Measurements from ENCODE around the gene MBD5. TPM values are rescaled to one million over a fixed set of nuclear protein-coding genes. Genes with fewer than 3 reads are reported as not detected.

MBD5 gene
- total RNA-seq, 1 donor from 2014 or later, result 42.1 TPM

GRCh38 chr2:148487439-148487838 is 466.5 kb downstream of the MBD5 start:
- H3K27ac ChIP-seq, result no peak overlapping the region
- DNase-seq (no peak), ATAC-seq (no peak)
- H3K4me3 ChIP-seq, result no peak overlapping the region
- H3K27me3 ChIP-seq, result no peaks in the 10 kb centered on the region
- H3K9me3 ChIP-seq, result no peaks in the 10 kb centered on the region
- intact Hi-C loops (cut with DNase I), result no loop called here
- no peaks in the 10 kb centered on the region for H3K36me3 ChIP-seq
- TF ChIP-seq, protein P1, sequence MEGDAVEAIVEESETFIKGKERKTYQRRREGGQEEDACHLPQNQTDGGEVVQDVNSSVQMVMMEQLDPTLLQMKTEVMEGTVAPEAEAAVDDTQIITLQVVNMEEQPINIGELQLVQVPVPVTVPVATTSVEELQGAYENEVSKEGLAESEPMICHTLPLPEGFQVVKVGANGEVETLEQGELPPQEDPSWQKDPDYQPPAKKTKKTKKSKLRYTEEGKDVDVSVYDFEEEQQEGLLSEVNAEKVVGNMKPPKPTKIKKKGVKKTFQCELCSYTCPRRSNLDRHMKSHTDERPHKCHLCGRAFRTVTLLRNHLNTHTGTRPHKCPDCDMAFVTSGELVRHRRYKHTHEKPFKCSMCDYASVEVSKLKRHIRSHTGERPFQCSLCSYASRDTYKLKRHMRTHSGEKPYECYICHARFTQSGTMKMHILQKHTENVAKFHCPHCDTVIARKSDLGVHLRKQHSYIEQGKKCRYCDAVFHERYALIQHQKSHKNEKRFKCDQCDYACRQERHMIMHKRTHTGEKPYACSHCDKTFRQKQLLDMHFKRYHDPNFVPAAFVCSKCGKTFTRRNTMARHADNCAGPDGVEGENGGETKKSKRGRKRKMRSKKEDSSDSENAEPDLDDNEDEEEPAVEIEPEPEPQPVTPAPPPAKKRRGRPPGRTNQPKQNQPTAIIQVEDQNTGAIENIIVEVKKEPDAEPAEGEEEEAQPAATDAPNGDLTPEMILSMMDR (IDR thresholded peaks at IDR 0.05), result no peak
- H3K4me1 ChIP-seq, result no peaks in the 10 kb centered on the region

GRCh38 chr2:148490840-148491439 is 470.0 kb downstream of the MBD5 start:
- no peak for ATAC-seq
- no peaks in the 10 kb centered on the region for H3K9me3 ChIP-seq
- TF ChIP-seq, protein P1 (IDR thresholded peaks at IDR 0.05), result no peak
- H3K4me3 ChIP-seq, result no peak overlapping the region
- no peaks in the 10 kb centered on the region for H3K27me3 ChIP-seq
- H3K36me3 ChIP-seq, result no peaks in the 10 kb centered on the region
- no peaks in the 10 kb centered on the region for H3K4me1 ChIP-seq
- DNase-seq, result no peak
- H3K27ac ChIP-seq, result no peak overlapping the region
- intact Hi-C loops (cut with DNase I), result no loop called here

DNA sequence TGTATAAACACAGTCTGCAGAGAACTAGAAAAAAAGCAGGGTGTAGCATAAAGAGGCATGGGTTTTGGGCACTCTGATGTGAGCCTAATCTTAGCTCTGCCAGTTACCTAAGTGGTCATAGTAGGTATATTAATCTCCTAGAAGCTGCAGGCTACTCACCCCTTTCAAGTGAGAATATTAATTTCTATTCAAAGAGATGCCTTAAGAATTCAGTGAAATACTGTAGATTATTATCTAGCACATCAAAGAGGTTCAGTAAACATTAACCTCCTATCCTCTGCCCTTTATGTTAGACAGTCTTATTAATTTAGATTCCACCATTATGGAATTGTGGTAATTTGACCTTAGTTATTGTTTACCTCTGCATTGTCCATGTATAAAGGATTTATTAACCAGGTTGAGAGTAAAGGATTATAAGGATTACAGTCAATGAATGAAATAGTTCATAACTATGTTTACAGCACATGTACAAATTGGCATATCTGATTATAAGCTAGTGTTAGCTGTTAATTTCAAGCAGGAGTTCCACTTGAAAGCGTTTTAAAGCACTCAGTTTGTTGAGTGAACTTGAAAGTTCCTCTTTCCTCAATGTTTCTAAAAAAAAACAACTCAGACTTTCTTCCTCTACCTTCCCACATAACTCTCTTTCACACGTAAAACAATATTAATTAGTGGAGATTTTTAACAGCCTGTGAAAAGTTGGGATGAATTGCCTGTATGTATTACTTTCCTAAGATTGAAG is 473.1 kb downstream of the MBD5 start:
- H3K27ac ChIP-seq, result no peak overlapping the region
- H3K36me3 ChIP-seq, result no peaks in the 10 kb centered on the region
- no peaks in the 10 kb centered on the region for H3K9me3 ChIP-seq
- H3K4me3 ChIP-seq, result no peak overlapping the region
- H3K27me3 ChIP-seq, result no peaks in the 10 kb centered on the region
- TF ChIP-seq, protein P1 (IDR thresholded peaks at IDR 0.05), result no peak
- intact Hi-C loops (cut with DNase I), result no loop called here
- no peaks in the 10 kb centered on the region for H3K4me1 ChIP-seq
- ATAC-seq, result no peak
- no peak for DNase-seq

- ATAC-seq (no peak), DNase-seq (no peak)
- Histone ChIP-seq H3K36me3 (no peaks in the 10 kb centered on the region), H3K27ac (no peak overlapping the region), H3K4me1 (no peaks in the 10 kb centered on the region), H3K9me3 (no peaks in the 10 kb centered on the region), H3K27me3 (no peaks in the 10 kb centered on the region), H3K4me3 (no peak overlapping the region)
- intact Hi-C loops (cut with DNase I), result no loop called here
- TF ChIP-seq, protein P1 (IDR thresholded peaks at IDR 0.05), result no peak
These were observed 474.7 kb downstream of the MBD5 start for GRCh38 chr2:148495586-148495985.

- no peak overlapping the region for H3K4me3 ChIP-seq
- TF ChIP-seq, protein P1 (IDR thresholded peaks at IDR 0.05), result no peak
- no peaks in the 10 kb centered on the region for H3K9me3 ChIP-seq
- DNase-seq (no peak), ATAC-seq (no peak)
- no peaks in the 10 kb centered on the region for H3K27me3 ChIP-seq
- H3K4me1 ChIP-seq, result no peaks in the 10 kb centered on the region
- intact Hi-C loops (cut with DNase I), result no loop called here
- no peaks in the 10 kb centered on the region for H3K36me3 ChIP-seq
- H3K27ac ChIP-seq, result no peak overlapping the region
These were observed 480.7 kb downstream of the MBD5 start for GRCh38 chr2:148501545-148501944.

Data from upper lobe of right lung (tissue), 1 donor.